WTC11 (cell line): ENCODE measurements around the gene SRPX2. TPM values are rescaled to one million over a fixed set of nuclear protein-coding genes. Genes with fewer than 3 reads are reported as not detected.

ENCODE experiments used
- ATAC-seq: fragments of 200-7000 bp; cut with Tn5 transposase; 2 replicates; pipeline ENCODE4 v1.10.0; 2021; ENCODE audit warnings: mild to moderate bottlenecking, moderate library complexity
- CTCF ChIA-PET: fragments of 300-600 bp; sonication (Branson Sonifier 250); formaldehyde crosslinking; loops from one replicate; lab custom pipeline; 2021; ENCODE audit warnings: antibody characterized with exemption; lab: Charles Lee
- POLR2A ChIA-PET: fragments of 350-600 bp; sonication (Branson Sonifier 250); formaldehyde crosslinking; loops from one replicate; lab custom pipeline; 2021; ENCODE audit warnings: antibody characterized with exemption; lab: Charles Lee
- DNase-seq: peaks from one replicate; pipeline ENCODE4 v3.0.0; 2021; ENCODE audit warnings: low spot score
- H3K27ac Mint-ChIP-seq: 2 replicates; pipeline ENCODE4 v1.8.0; 2021; ENCODE audit warnings: mixed read lengths
- H3K27me3 Mint-ChIP-seq: 2 replicates; pipeline ENCODE4 v1.8.0; 2021; ENCODE audit warnings: low read depth, mild to moderate bottlenecking, moderate library complexity, mixed read lengths
- H3K36me3 Mint-ChIP-seq: 2 replicates; pipeline ENCODE4 v1.8.0; 2021; ENCODE audit warnings: mixed read lengths
- H3K4me1 Mint-ChIP-seq: 2 replicates; pipeline ENCODE4 v1.8.0; 2022; ENCODE audit warnings: mixed read lengths
- H3K4me3 Mint-ChIP-seq: 2 replicates; pipeline ENCODE4 v1.8.0; 2021; ENCODE audit warnings: mild to moderate bottlenecking, moderate library complexity, mixed read lengths
- H3K9me3 Mint-ChIP-seq: 2 replicates; pipeline ENCODE4 v1.8.0; 2021; ENCODE audit warnings: mixed read lengths
- ATF6 ChIP-seq: sonication (generic); formaldehyde crosslinking; IDR thresholded peaks from 2 replicates; pipeline ENCODE4 v1.8.1; 2023; ENCODE audit warnings: mild to moderate bottlenecking, missing genetic modification reagents
- CBFB ChIP-seq: sonication (generic); formaldehyde crosslinking; IDR thresholded peaks from 2 replicates; pipeline ENCODE4 v1.8.1; 2022; ENCODE audit warnings: mild to moderate bottlenecking, low read depth, missing genetic modification reagents
- CREB1 ChIP-seq: sonication (generic); formaldehyde crosslinking; IDR thresholded peaks from 2 replicates; pipeline ENCODE4 v1.8.0; 2023; ENCODE audit warnings: mild to moderate bottlenecking, missing genetic modification reagents
- FOXK1 ChIP-seq: sonication (generic); formaldehyde crosslinking; IDR thresholded peaks from 2 replicates; pipeline ENCODE4 v1.8.0; 2022; ENCODE audit warnings: mild to moderate bottlenecking, moderate library complexity, missing genetic modification reagents
- GABPB1 ChIP-seq: sonication (generic); formaldehyde crosslinking; IDR thresholded peaks from 2 replicates; pipeline ENCODE4 v1.8.1; 2023; ENCODE audit warnings: mild to moderate bottlenecking, missing genetic modification reagents
- HMGA2 ChIP-seq: fragments of 250-450 bp; sonication (Bioruptor Pico); IDR thresholded peaks from 2 replicates; pipeline ENCODE4 v1.4.0; 2021; ENCODE audit warnings: mild to moderate bottlenecking, moderate library complexity
- MXD4 ChIP-seq: fragments of 250-450 bp; sonication (Bioruptor Pico); IDR thresholded peaks from 2 replicates; pipeline ENCODE4 v1.8.0; 2021; ENCODE audit warnings: mild to moderate bottlenecking, moderate library complexity, borderline replicate concordance
- PRDM15 ChIP-seq: sonication (generic); formaldehyde crosslinking; IDR thresholded peaks from 2 replicates; pipeline ENCODE4 v1.8.0; 2022; ENCODE audit warnings: missing genetic modification reagents
- TCF7 ChIP-seq: sonication (generic); formaldehyde crosslinking; IDR thresholded peaks from 2 replicates; pipeline ENCODE4 v1.8.0; 2022; ENCODE audit warnings: mild to moderate bottlenecking, low read depth, missing genetic modification reagents, moderate library complexity
- USF1 ChIP-seq: sonication (generic); formaldehyde crosslinking; IDR thresholded peaks from 2 replicates; pipeline ENCODE4 v1.8.0; 2022; ENCODE audit warnings: mild to moderate bottlenecking, missing genetic modification reagents
- ZNF317 ChIP-seq: sonication (generic); formaldehyde crosslinking; IDR thresholded peaks from 2 replicates; pipeline ENCODE4 v1.8.1; 2023; ENCODE audit warnings: low read depth, mild to moderate bottlenecking, moderate library complexity, missing genetic modification reagents, borderline replicate concordance
- ZNF512 ChIP-seq: sonication (generic); formaldehyde crosslinking; IDR thresholded peaks from 2 replicates; pipeline ENCODE4 v1.8.1; 2022; ENCODE audit warnings: missing genetic modification reagents, borderline replicate concordance
- ZNF532 ChIP-seq: fragments of 250-450 bp; sonication (Bioruptor Pico); IDR thresholded peaks from 2 replicates; pipeline ENCODE4 v1.9.0; 2021; ENCODE audit warnings: mild to moderate bottlenecking, borderline replicate concordance
- total RNA-seq: library from RNA; stranded (reverse); gene quantifications from 3 replicates; pipeline ENCODE4 v1.2.3, GENCODE V29; 2021
- TF ChIP-seq, protein P1 (sequence below): sonication (generic); formaldehyde crosslinking; IDR thresholded peaks from 2 replicates; pipeline ENCODE4 v1.8.1; 2023; ENCODE audit warnings: mild to moderate bottlenecking, missing genetic modification reagents, borderline replicate concordance
- TF ChIP-seq, protein P2 (sequence below): fragments of 250-450 bp; sonication (Bioruptor Pico); IDR thresholded peaks from 2 replicates; pipeline ENCODE4 v1.9.0; 2021; ENCODE audit warnings: mild to moderate bottlenecking

The SRPX2 gene
- total RNA-seq, 1 experiment from 2014 or later = 0.24 TPM

GRCh38 chrX:100649550-100650356, 5.8 kb downstream of the SRPX2 start:
- TF ChIP-seq GABPB1 (CRISPR knock-in tag) = peak; percentile 24; the same call in 1 of the 2 replicates
- TF ChIP-seq PRDM15 (CRISPR knock-in tag) = no peak
- H3K9me3 Mint-ChIP-seq = no peaks in the 10 kb centered on the region
- H3K4me3 Mint-ChIP-seq = no peak overlapping the region
- no peaks in the 10 kb centered on the region for H3K36me3 Mint-ChIP-seq
- no peaks in the 10 kb centered on the region; the same call in 1 of the 2 replicates for H3K27me3 Mint-ChIP-seq
- POLR2A ChIA-PET = no interaction called here
- ATAC-seq (peak; percentile 82), DNase-seq (peak; percentile 11)
- H3K27ac Mint-ChIP-seq = no peak overlapping the region
- H3K4me1 Mint-ChIP-seq = peaks cover 43% of the 10 kb centered on the region
- CTCF ChIA-PET = interaction anchor here (0.8 to 3.2 kb wide), 3 partner anchors 12 to 35 kb away, joined by 3 to 12 read pairs (median 8); no protein-coding TSS in a partner anchor

- DNase-seq (no peak), ATAC-seq (no peak)
- Mint-ChIP-seq H3K36me3 (no peaks in the 10 kb centered on the region), H3K4me3 (no peak overlapping the region), H3K4me1 (peaks cover 40% of the 10 kb centered on the region), H3K9me3 (no peaks in the 10 kb centered on the region), H3K27ac (no peak overlapping the region), H3K27me3 (no peaks in the 10 kb centered on the region; the same call in 1 of the 2 replicates)
- ChIA-PET POLR2A (no interaction called here), CTCF (interaction anchor here (3.2 kb wide), 1 partner anchor 20 kb away, joined by 12 read pairs; no protein-coding TSS in a partner anchor)
- TF ChIP-seq, protein P1, sequence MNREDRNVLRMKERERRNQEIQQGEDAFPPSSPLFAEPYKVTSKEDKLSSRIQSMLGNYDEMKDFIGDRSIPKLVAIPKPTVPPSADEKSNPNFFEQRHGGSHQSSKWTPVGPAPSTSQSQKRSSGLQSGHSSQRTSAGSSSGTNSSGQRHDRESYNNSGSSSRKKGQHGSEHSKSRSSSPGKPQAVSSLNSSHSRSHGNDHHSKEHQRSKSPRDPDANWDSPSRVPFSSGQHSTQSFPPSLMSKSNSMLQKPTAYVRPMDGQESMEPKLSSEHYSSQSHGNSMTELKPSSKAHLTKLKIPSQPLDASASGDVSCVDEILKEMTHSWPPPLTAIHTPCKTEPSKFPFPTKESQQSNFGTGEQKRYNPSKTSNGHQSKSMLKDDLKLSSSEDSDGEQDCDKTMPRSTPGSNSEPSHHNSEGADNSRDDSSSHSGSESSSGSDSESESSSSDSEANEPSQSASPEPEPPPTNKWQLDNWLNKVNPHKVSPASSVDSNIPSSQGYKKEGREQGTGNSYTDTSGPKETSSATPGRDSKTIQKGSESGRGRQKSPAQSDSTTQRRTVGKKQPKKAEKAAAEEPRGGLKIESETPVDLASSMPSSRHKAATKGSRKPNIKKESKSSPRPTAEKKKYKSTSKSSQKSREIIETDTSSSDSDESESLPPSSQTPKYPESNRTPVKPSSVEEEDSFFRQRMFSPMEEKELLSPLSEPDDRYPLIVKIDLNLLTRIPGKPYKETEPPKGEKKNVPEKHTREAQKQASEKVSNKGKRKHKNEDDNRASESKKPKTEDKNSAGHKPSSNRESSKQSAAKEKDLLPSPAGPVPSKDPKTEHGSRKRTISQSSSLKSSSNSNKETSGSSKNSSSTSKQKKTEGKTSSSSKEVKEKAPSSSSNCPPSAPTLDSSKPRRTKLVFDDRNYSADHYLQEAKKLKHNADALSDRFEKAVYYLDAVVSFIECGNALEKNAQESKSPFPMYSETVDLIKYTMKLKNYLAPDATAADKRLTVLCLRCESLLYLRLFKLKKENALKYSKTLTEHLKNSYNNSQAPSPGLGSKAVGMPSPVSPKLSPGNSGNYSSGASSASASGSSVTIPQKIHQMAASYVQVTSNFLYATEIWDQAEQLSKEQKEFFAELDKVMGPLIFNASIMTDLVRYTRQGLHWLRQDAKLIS (CRISPR knock-in tag) = no peak
- TF ChIP-seq MXD4 (CRISPR knock-in tag) (no peak), ZNF512 (no peak), ATF6 (CRISPR knock-in tag) (no peak), TCF7 (CRISPR knock-in tag) (no peak), CREB1 (CRISPR knock-in tag) (no peak), FOXK1 (CRISPR knock-in tag) (no peak), ZNF532 (CRISPR knock-in tag) (no peak), HMGA2 (no peak), CBFB (CRISPR knock-in tag) (no peak), ZNF317 (CRISPR knock-in tag) (no peak), USF1 (CRISPR knock-in tag) (no peak)
- TF ChIP-seq, protein P2, sequence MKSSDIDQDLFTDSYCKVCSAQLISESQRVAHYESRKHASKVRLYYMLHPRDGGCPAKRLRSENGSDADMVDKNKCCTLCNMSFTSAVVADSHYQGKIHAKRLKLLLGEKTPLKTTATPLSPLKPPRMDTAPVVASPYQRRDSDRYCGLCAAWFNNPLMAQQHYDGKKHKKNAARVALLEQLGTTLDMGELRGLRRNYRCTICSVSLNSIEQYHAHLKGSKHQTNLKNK (CRISPR knock-in tag) = no peak
Observed at GRCh38 chrX:100650841-100651240, 6.8 kb downstream of the SRPX2 start.
